ENCODE data around the gene MGP. TPM values are rescaled to one million over a fixed set of nuclear protein-coding genes. Genes with fewer than 3 reads are reported as not detected.

Gene MGP
- total RNA-seq, 2 experiments from 2014 or later, result 1.3 to 1.8 TPM

- H3K27me3 Mint-ChIP-seq, result no peaks in the 10 kb centered on the region
- no peak overlapping the region for H3K4me3 Mint-ChIP-seq
Measured at GRCh38 chr12:14879222-14879933, 6.3 kb downstream of the MGP start.

GRCh38 chr12:14878488-14878887 lies 7.2 kb downstream of the MGP start:
- no peaks in the 10 kb centered on the region for H3K27me3 Mint-ChIP-seq
- H3K4me3 ChIP-seq (ENCODE audit: low read length), result no peak overlapping the region
- no peaks in the 10 kb centered on the region for H3K36me3 ChIP-seq (ENCODE audit: insufficient read depth, low read length)
- H3K9me3 ChIP-seq (ENCODE audit: control insufficient read depth in 1 of 2, insufficient read depth in 1 of 2, low read length in 2 of 2), result no peaks in the 10 kb centered on the region
- H3K4me1 ChIP-seq (ENCODE audit: insufficient read depth, low read length), result no peaks in the 10 kb centered on the region
- TF ChIP-seq CTCF (IDR thresholded peaks at IDR 0.05), result no peak
- ChIA-PET POLR2A (no interaction called here), CTCF (no interaction called here)
- intact Hi-C loops (cut with DNase I, micrococcal nuclease), result no loop called here
- H3K4me1 Mint-ChIP-seq (ENCODE audit: low read depth), result peaks cover 22% of the 10 kb centered on the region
- no peak overlapping the region for H3K27ac ChIP-seq (ENCODE audit: low read depth in 1 of 2, low read length in 2 of 2)
- H3K27me3 ChIP-seq (ENCODE audit: control insufficient read depth in 1 of 2, insufficient read depth in 2 of 2, low read length in 2 of 2), result no peaks in the 10 kb centered on the region
- H3K36me3 Mint-ChIP-seq (ENCODE audit: low read depth), result no peaks in the 10 kb centered on the region
- H3K27ac Mint-ChIP-seq, result no peak overlapping the region
- no peak overlapping the region for H3K4me3 Mint-ChIP-seq
- H3K9me3 Mint-ChIP-seq, result no peaks in the 10 kb centered on the region
- ATAC-seq (ENCODE audit: poor library complexity) (no peak), DNase-seq (no peak)

More at GRCh38 chr12:14879222-14879933, 6.3 kb downstream of the MGP start:
- Histone ChIP-seq H3K9me3 (ENCODE audit: control insufficient read depth in 1 of 2, insufficient read depth in 1 of 2, low read length in 2 of 2) (no peaks in the 10 kb centered on the region), H3K27me3 (ENCODE audit: control insufficient read depth in 1 of 2, insufficient read depth in 2 of 2, low read length in 2 of 2) (no peaks in the 10 kb centered on the region), H3K27ac (ENCODE audit: low read depth in 1 of 2, low read length in 2 of 2) (no peak overlapping the region), H3K4me3 (ENCODE audit: low read length) (no peak overlapping the region), H3K36me3 (ENCODE audit: insufficient read depth, low read length) (no peaks in the 10 kb centered on the region), H3K4me1 (ENCODE audit: insufficient read depth, low read length) (peaks cover 1% of the 10 kb centered on the region)
- no peak for TF ChIP-seq CTCF (IDR thresholded peaks at IDR 0.05)
- DNase-seq (no peak), ATAC-seq (ENCODE audit: poor library complexity) (no peak)
- intact Hi-C loops (cut with DNase I, micrococcal nuclease), result no loop called here
- CTCF ChIA-PET, result no interaction called here
- no peaks in the 10 kb centered on the region for H3K9me3 Mint-ChIP-seq
- peaks cover 26% of the 10 kb centered on the region for H3K4me1 Mint-ChIP-seq (ENCODE audit: low read depth)
- H3K36me3 Mint-ChIP-seq (ENCODE audit: low read depth), result no peaks in the 10 kb centered on the region
- POLR2A ChIA-PET, result no interaction called here
- no peak overlapping the region for H3K27ac Mint-ChIP-seq

GRCh38 chr12:14876833-14877232 lies 8.8 kb downstream of the MGP start:
- ChIA-PET POLR2A (no interaction called here), CTCF (interaction anchor here (1.0 to 1.1 kb wide), 2 partner anchors 9 to 11 kb away, joined by 3 read pairs; no protein-coding TSS in a partner anchor)
- H3K36me3 Mint-ChIP-seq (ENCODE audit: low read depth), result no peaks in the 10 kb centered on the region
- peaks cover 15% of the 10 kb centered on the region for H3K4me1 Mint-ChIP-seq (ENCODE audit: low read depth)
- ATAC-seq (ENCODE audit: poor library complexity) (no peak), DNase-seq (no peak)
- intact Hi-C loops (cut with DNase I, micrococcal nuclease), result no loop called here
- H3K4me1 ChIP-seq (ENCODE audit: insufficient read depth, low read length), result no peaks in the 10 kb centered on the region
- H3K4me3 Mint-ChIP-seq, result no peak overlapping the region
- H3K36me3 ChIP-seq (ENCODE audit: insufficient read depth, low read length), result no peaks in the 10 kb centered on the region
- TF ChIP-seq CTCF (IDR thresholded peaks at IDR 0.05), result no peak
- no peaks in the 10 kb centered on the region for H3K9me3 Mint-ChIP-seq
- H3K9me3 ChIP-seq (ENCODE audit: control insufficient read depth in 1 of 2, insufficient read depth in 1 of 2, low read length in 2 of 2), result no peaks in the 10 kb centered on the region
- no peak overlapping the region for H3K4me3 ChIP-seq (ENCODE audit: low read length)
- H3K27me3 Mint-ChIP-seq, result no peaks in the 10 kb centered on the region
- H3K27me3 ChIP-seq (ENCODE audit: control insufficient read depth in 1 of 2, insufficient read depth in 2 of 2, low read length in 2 of 2), result no peaks in the 10 kb centered on the region
- H3K27ac ChIP-seq (ENCODE audit: low read depth in 1 of 2, low read length in 2 of 2), result no peak overlapping the region
- H3K27ac Mint-ChIP-seq, result no peak overlapping the region
